ENCODE results near the gene SCAMP1. TPM values are rescaled to one million over a fixed set of nuclear protein-coding genes. Genes with fewer than 3 reads are reported as not detected.
A peak's percentile ranks its signal among the peaks of the same experiment; 100 is the strongest.

Gene SCAMP1
- total RNA-seq, 3 donors from 2014 or later, result 12.2 to 16.0 (median 13.5) TPM

DNA sequence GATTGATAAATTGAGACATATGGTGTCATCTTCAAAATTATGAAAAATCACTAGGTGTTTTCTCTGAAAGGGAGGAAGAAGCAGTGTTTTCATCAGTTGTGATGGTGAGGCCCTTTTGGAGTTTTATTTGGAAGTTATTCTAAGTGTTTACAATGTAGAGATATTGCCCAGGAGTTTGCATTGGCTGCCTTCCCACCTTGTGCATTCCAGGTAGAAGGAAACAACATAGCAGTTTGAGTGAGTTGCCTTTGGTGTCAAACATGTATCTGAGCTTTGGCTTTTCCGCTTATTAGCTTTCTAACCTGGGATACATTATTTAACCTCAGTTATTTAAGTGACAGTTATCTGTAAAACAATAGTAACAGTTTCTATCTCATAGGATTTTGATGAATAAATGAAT, 122.5 kb downstream of the SCAMP1 start:
- no peak for DNase-seq
- Mint-ChIP-seq H3K9me3 (no peaks in the 10 kb centered on the region), H3K36me3 (ENCODE audit: insufficient read depth) (peaks cover 4% of the 10 kb centered on the region), H3K4me1 (ENCODE audit: low read depth) (peaks cover 17% of the 10 kb centered on the region), H3K27me3 (ENCODE audit: low read depth) (no peaks in the 10 kb centered on the region), H3K4me3 (no peak overlapping the region)
- no peak for ATAC-seq

DNA sequence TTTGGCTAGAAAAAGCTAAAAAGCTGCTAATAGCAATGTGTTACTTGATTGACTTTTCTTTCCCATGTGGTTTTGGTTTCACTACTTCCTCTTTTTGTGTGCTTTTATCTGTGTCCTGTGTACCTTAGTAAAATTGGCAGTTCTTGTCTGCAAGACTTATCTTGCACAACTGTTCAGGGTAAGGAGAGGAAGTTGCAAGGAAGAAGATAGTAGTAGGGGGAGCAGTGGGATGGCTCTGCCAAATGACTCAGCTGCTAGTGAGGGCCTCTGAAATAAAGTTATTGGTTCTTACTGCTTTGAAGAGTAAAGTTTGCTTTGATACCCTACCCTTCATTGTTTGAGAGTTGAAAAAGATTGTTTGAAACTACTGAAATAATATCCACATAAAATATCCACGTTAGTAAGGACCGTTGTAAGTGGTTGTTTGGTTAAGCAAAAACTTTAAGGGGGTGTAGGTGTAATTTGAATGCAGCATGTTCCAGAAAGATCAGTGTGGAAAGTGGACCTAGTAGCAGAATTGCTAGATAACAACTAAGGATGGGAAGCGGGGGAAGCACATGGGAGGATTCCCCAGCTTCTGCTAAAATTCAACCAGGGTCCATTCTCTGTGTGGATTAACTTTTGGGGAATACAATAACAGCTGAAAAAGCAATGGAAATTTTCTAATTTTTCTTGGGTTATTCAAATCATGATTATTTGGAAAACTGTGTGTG, 123.5 kb downstream of the SCAMP1 start:
- DNase-seq (no peak), ATAC-seq (no peak)
- peaks cover 8% of the 10 kb centered on the region for H3K36me3 Mint-ChIP-seq (ENCODE audit: insufficient read depth)
- peaks cover 17% of the 10 kb centered on the region for H3K4me1 Mint-ChIP-seq (ENCODE audit: low read depth)
- H3K27me3 Mint-ChIP-seq (ENCODE audit: low read depth), result no peaks in the 10 kb centered on the region
- H3K4me3 Mint-ChIP-seq, result no peak overlapping the region
- no peaks in the 10 kb centered on the region for H3K9me3 Mint-ChIP-seq

DNA sequence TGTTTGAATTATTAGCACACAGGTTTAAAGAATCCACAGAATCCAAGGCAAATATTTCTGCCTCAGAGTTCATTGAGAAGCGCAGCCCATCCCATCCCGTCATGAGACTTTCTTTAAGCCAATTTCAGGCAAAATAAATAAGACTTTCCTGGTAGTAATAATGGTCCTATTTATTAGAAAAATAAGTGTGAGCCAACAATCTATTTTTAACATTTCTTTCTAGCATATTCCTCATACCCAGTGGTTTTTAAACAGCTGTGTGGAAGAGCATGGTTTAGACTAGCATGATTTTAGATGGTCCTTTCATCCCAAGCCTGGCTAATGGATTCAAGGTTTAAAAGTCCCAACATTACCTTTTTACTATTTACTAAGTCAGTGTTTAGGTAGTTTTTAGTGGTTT, 125.8 kb downstream of the SCAMP1 start:
- DNase-seq (no peak), ATAC-seq (no peak)
- Mint-ChIP-seq H3K4me3 (no peak overlapping the region), H3K4me1 (ENCODE audit: low read depth) (peaks cover 17% of the 10 kb centered on the region), H3K36me3 (ENCODE audit: insufficient read depth) (peaks cover 8% of the 10 kb centered on the region), H3K9me3 (no peaks in the 10 kb centered on the region), H3K27me3 (ENCODE audit: low read depth) (no peaks in the 10 kb centered on the region)

DNA sequence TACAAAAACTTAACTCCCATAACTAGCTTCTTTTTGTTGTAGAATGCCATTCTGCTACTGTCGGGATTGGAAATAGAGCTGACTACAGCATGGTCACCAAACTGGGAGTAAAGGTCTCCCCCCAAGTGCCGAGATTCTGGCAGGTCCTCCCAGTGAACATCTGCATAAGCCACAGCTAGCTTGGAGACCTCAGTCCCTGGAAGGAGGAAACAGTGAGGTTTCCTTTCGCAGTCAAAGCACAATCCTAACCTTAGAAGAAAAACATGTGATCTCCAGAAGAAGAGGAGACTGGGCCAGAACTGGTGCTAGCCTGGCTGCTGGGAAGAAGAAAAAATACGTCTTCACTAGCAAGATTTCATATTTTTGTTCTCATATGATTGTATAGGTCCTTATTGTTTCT, 127.4 kb downstream of the SCAMP1 start:
- Mint-ChIP-seq H3K36me3 (ENCODE audit: insufficient read depth) (peaks cover 8% of the 10 kb centered on the region), H3K9me3 (no peaks in the 10 kb centered on the region), H3K4me1 (ENCODE audit: low read depth) (peaks cover 15% of the 10 kb centered on the region), H3K4me3 (no peak overlapping the region), H3K27me3 (ENCODE audit: low read depth) (no peaks in the 10 kb centered on the region)
- DNase-seq (no peak), ATAC-seq (no peak)

DNA sequence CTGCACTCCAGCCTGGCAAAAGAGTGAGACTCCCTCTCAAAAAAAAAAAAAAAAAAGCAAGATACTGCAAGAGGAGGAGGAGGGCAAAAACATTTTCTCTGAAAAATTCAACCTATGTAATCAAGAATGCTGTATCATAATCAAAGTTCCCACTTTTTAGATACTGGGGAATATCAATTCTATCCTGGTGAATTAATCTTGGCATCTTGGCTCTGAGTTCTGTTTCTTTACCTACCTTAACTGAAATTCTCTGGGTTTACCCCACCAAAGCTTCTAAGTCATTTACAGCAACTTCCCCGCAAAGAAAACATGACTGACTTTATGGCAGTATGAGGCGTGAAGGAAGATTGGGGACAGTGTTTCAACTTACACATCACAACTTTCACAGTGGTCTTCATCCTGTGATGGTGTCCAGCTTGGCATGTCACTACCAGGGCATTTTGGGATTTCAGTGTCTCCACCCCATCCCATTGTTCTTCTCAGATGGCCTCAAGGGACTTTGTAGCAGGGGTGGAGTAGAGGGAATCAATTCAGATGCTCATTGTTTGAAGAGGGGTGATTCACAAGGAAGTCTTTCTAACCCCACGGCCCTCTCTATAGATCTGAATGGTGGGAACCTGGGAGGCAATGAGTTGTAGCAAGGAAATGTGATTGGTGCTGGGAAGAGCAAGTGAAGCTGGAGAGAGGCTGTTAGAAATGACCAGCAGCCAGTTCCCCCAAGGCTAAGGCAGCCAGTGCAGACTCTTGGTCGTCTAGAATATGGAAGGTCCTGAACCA, 130.5 kb downstream of the SCAMP1 start:
- Mint-ChIP-seq H3K4me1 (ENCODE audit: low read depth) (no peaks in the 10 kb centered on the region), H3K4me3 (no peak overlapping the region), H3K27me3 (ENCODE audit: low read depth) (no peaks in the 10 kb centered on the region), H3K9me3 (no peaks in the 10 kb centered on the region), H3K36me3 (ENCODE audit: insufficient read depth) (peaks cover 8% of the 10 kb centered on the region)
- no peak for ATAC-seq
- DNase-seq, result no peak

DNA sequence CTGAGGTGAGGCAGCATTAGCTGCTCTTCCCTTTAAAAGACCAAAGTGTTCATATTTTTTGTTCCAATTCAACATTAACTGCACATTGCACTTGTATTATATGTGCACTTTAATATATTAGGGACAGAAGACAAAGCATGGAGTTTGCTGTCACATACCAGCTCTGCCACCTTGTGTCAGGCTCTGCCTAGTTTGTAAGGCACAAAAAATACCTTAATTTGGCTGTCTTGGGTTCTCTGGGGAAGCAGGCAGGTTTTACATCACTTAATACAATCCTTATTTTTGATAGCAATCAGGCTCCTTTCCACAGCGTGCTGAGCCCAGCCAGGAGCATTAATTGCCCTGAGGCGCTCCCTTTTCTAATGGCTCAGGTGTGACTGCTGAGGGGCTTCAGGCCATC, 131.8 kb downstream of the SCAMP1 start:
- no peak for DNase-seq
- no peak for ATAC-seq
- H3K4me1 Mint-ChIP-seq (ENCODE audit: low read depth), result no peaks in the 10 kb centered on the region
- peaks cover 8% of the 10 kb centered on the region for H3K36me3 Mint-ChIP-seq (ENCODE audit: insufficient read depth)
- no peaks in the 10 kb centered on the region for H3K9me3 Mint-ChIP-seq
- H3K4me3 Mint-ChIP-seq, result no peak overlapping the region
- H3K27me3 Mint-ChIP-seq (ENCODE audit: low read depth), result peaks cover 4% of the 10 kb centered on the region

DNA sequence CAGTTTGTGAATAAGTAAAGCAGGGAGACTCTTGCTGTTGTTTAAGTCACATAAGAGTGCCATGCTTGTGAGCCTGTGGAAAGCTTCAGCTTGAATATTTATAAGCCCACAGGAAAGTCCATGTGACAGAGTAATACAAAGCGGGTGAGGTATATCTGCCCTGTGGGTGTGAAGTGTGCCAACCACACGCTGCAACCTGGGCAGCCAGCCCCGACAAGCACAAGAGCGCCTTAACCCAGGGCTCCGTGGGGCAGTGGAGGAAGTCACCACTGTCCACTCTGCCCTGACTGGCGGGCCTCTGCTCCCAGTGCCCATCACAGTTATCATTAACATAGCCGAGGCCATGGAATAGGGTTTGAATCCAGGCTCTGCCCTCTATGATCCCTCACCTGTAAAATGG, 132.2 kb downstream of the SCAMP1 start:
- peaks cover 7% of the 10 kb centered on the region for H3K36me3 Mint-ChIP-seq (ENCODE audit: insufficient read depth)
- H3K27me3 Mint-ChIP-seq (ENCODE audit: low read depth), result peaks cover 4% of the 10 kb centered on the region
- H3K4me3 Mint-ChIP-seq, result no peak overlapping the region
- DNase-seq (no peak), ATAC-seq (peak in 1 of 2 donors; percentile 25)
- no peaks in the 10 kb centered on the region for H3K9me3 Mint-ChIP-seq
- no peaks in the 10 kb centered on the region for H3K4me1 Mint-ChIP-seq (ENCODE audit: low read depth)

DNA sequence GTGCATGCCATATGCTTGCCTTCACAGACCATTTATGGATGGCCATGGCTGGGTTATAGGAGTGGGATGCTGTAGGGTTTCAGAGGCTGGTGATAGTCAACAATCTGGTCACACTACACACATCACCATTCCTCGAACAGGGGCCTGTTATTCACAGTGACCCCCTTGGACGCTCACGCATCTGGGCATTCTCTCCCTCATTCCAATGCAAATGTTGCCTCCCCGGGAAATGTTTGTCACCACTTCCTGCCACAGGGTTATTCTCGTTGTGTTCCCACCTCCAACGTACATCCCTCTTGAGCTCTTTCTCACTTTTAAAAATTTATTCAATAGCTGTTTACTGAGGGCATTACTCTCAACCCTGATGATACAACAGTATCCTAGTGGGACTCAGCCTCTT, 135.4 kb downstream of the SCAMP1 start:
- Mint-ChIP-seq H3K4me3 (no peak overlapping the region), H3K36me3 (ENCODE audit: insufficient read depth) (peaks cover 2% of the 10 kb centered on the region), H3K27me3 (ENCODE audit: low read depth) (peaks cover 29% of the 10 kb centered on the region), H3K4me1 (ENCODE audit: low read depth) (no peaks in the 10 kb centered on the region), H3K9me3 (no peaks in the 10 kb centered on the region)
- ATAC-seq (no peak), DNase-seq (no peak)

DNA sequence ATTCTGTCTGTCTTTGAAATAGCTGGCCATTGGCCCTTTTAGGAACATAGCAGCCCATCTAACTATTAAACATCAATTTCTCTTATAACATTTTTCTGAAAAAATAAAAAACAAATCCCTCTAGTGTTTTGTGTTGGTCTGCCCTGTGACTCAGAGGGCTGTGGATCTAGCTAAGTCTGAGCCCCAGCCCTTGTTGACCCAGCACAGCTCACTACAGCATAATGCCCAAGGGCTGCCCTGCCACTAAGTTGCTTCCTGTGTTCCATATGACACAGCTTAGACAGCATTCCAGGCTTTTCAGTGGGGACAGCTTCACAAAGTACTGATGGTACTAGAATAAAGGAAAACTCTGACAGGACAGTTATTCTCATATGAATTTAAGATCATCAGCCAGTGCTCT, 136.0 kb downstream of the SCAMP1 start:
- ATAC-seq (no peak), DNase-seq (no peak)
- Mint-ChIP-seq H3K36me3 (ENCODE audit: insufficient read depth) (peaks cover 2% of the 10 kb centered on the region), H3K27me3 (ENCODE audit: low read depth) (peaks cover 35% of the 10 kb centered on the region), H3K4me3 (no peak overlapping the region), H3K9me3 (no peaks in the 10 kb centered on the region), H3K4me1 (ENCODE audit: low read depth) (no peaks in the 10 kb centered on the region)

DNA sequence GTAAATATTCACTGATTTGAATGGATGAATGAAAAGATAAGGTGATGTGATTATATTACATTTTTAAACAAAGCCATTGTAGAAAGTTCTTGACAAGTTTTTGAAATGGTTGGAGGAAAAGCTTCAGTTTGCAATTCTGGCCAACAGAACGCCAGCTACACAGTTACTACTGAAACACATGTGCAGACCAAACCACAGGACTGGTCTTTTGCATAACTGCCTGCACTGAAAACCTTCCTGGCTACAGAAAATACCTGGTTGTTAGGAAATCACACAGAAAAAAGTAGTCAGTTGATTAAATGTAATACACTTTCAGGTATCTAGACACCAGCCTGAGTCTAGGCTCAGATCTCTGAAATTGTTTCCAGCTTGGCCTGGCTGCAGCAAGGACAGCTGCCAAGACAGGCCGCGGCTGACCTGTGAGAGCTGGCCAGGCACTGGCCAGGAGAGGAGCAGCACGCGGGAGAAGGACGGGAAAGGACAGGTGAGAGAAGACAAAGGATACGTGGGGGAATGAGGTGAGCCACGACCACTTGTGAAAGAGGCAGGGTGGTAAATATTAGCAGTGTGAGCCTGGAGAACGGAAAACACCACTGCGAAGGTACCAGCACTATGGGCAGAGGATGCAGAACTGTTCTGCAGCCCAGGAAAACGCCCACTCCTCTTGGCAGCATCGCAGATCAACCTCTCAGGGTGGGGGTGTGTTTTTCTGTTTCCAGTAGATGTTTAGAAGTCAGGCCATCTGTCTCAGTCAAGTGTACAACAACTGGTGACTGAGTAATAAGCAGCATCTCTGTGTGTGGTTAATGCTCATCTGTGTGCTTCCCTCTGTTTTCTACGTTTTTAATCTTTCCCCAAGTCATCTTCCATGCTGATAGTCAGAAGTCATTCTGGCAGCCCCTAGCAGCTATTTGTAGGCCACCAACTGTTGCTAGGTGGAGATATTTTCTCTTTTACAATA, 137.4 kb downstream of the SCAMP1 start:
- Mint-ChIP-seq H3K4me1 (ENCODE audit: low read depth) (no peaks in the 10 kb centered on the region), H3K9me3 (no peaks in the 10 kb centered on the region), H3K36me3 (ENCODE audit: insufficient read depth) (peaks cover 2% of the 10 kb centered on the region), H3K4me3 (no peak overlapping the region), H3K27me3 (ENCODE audit: low read depth) (peaks cover 44% of the 10 kb centered on the region)
- no peak for DNase-seq
- no peak for ATAC-seq

DNA sequence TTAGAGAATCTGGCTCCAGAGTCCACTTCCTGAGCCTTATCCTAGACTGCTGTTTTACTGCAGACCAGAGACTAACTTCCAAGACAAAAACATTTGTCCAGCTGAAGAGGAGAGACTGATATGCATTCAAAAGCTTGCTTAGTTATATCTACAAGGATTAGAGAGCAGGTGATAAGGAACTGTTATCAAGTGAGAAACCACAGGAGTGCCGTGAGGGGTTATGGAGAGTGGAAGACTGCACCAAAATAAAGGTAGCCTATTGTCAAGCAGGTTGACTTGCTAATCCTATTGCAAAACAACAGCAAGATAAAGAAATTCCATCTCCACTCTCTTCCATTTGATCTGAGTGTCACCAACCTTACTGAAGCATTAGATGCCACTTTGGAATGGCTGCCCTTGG, 139.1 kb downstream of the SCAMP1 start:
- Mint-ChIP-seq H3K4me3 (no peak overlapping the region), H3K9me3 (no peaks in the 10 kb centered on the region)
- ATAC-seq, result no peak

DNA sequence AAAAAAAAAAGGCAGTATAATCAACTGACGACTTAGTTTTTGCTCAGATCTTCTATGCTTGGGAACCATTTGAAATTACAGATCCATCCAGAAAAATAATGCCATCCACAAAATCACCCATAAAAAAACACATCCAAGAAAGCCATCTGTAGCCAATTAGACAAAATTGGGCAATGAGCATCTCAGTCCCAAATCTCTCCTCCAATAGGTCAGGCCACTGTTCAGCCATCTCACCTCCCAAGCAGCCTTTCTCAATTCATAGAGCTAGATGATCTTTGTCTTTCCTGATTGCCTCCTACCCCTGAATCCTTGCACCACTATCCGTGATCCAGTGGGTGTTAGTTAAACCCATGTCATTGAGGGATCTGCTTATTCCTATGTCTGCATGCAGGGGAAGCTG, 139.6 kb downstream of the SCAMP1 start:
- DNase-seq (no peak), ATAC-seq (no peak)
- H3K9me3 Mint-ChIP-seq, result no peaks in the 10 kb centered on the region
- peaks cover 2% of the 10 kb centered on the region for H3K36me3 Mint-ChIP-seq (ENCODE audit: insufficient read depth)
- H3K4me1 Mint-ChIP-seq (ENCODE audit: low read depth), result no peaks in the 10 kb centered on the region
- peaks cover 53% of the 10 kb centered on the region for H3K27me3 Mint-ChIP-seq (ENCODE audit: low read depth)
- no peak overlapping the region for H3K4me3 Mint-ChIP-seq

More for the DNA sequence above, 139.1 kb downstream of the SCAMP1 start:
- no peaks in the 10 kb centered on the region for H3K4me1 Mint-ChIP-seq (ENCODE audit: low read depth)
- no peak for DNase-seq
- H3K27me3 Mint-ChIP-seq (ENCODE audit: low read depth), result peaks cover 50% of the 10 kb centered on the region
- peaks cover 2% of the 10 kb centered on the region for H3K36me3 Mint-ChIP-seq (ENCODE audit: insufficient read depth)

DNA sequence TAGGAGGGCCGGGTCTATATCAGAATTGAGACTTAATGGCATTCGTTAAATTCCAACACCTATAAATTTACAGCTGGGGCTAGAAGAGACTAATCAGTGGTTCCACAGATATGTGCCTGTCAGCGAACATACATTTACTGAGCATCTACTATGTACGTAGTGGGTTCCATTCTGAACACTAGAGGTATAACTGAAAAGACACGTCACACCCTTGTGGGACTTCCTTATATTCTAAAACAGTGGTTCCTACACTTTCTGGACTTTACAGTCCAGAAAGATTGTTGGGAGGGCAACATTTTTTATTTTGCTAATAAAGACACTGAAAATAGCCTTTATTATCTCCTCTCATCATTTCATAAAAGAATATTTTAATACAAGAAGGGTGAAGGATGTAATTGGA, 140.5 kb downstream of the SCAMP1 start:
- DNase-seq, result no peak
- no peak overlapping the region for H3K4me3 Mint-ChIP-seq
- ATAC-seq, result no peak
- H3K9me3 Mint-ChIP-seq, result no peaks in the 10 kb centered on the region
- H3K4me1 Mint-ChIP-seq (ENCODE audit: low read depth), result no peaks in the 10 kb centered on the region
- H3K36me3 Mint-ChIP-seq (ENCODE audit: insufficient read depth), result peaks cover 2% of the 10 kb centered on the region
- peaks cover 57% of the 10 kb centered on the region for H3K27me3 Mint-ChIP-seq (ENCODE audit: low read depth)
